HG03097 (cell line): ENCODE measurements around the gene MADD.

Experiments
- ATAC-seq: cut with Tn5 transposase; IDR thresholded peaks from one replicate; pipeline ENCODE4 v1.9.1; 2021; ENCODE audit not compliant: unreplicated experiment, low FRiP score

The MADD gene

GRCh38 chr11:47249378-47249715 lies 20.6 kb upstream of the MADD start:
- ATAC-seq, result no peak

GRCh38 chr11:47251751-47252150 lies 18.2 kb upstream of the MADD start:
- no peak for ATAC-seq

DNA sequence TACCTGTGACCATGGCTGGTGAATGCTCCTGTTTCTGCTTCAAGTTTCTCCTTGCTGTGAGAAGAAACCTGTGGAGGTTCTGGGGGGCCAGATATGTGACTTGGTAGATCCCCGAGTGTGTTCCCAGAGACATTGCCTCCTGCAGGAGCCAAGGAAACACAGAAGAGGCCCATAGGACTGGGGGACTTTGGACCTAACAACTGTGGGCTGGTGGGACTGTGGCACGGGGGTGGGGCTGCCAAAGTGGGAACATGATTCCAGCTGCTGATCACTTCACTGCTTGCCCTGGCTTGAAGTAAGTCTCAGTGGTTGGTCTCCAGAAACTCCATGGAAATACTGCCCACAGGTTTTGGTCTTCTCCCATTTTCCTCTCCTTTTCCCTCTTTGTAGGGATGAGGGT lies 16.3 kb upstream of the MADD start:
- ATAC-seq, result no peak

DNA sequence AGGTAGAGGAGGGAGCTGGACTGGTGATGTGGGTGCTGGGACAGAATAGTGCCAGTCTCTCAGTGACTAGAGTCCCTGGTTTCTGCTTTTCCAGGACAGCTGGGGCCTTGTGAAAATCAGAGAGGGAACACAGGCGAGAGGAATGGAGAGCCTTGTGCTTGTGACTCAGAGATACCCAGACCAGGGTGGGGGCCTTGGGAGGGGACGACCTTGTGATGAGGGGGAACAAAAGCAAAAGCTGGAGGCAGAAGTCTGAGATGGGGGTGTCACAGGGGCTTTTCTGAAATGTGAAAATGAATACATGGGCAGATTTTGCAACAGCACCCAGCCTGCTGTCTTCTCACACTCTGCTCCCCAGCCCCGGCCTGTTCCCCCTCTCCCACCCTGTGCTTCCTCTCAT lies 15.5 kb upstream of the MADD start:
- no peak for ATAC-seq

GRCh38 chr11:47256374-47256773 lies 13.6 kb upstream of the MADD start:
- no peak for ATAC-seq

DNA sequence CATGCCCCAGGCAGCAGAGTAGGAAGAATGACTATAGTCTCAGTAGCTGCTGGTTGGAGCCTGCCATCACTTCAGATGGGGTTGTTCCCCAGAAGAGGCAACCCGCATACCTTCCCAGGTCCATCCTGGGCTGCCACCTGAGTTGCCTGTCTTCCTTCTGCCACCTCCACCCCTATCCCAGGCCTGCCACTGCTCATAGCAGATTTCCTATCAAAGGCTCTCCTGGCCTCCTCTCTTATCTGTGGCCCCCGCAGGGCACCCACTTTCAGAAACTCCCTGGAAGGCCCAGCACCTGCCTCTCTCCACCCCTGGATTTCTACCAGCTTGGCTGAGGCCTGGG lies 12.8 kb upstream of the MADD start:
- no peak for ATAC-seq

DNA sequence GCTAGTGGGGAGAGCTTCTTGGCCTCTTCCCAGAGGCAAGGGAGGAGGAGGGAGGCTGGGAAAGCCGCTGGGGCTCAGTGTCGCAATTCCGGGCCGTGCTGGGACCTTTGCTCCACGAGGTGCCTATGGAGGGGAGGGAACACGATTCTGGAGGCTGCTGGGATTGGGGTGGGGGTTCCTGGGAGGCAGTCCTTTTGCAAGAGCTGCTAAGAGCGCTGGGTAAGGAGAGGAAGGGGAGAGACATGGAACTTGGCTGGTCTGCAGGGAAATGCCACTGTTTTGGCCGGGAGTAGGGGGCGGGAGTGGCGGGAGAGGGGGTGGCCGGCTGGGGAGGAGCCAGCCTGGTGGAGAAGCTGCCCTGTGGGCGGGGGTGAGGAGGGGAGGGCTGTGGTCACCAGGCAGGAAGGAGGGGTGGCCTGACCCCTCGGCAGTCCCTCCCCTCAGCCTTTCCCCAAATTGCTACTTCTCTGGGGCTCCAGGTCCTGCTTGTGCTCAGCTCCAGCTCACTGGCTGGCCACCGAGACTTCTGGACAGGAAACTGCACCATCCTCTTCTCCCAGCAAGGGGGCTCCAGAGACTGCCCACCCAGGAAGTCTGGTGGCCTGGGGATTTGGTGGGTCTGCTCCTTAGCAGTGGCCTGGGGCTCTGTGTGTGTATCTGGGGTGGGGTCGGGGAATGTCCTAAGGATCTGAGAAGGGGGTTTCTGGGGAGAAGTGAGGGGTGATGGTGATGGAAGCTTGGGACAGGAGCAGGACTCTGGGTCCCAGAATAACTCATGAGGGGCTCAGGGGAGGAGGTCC lies 12.2 kb upstream of the MADD start, which contains the start of gene NR1H3:
TSS of gene NR1H3 (plus strand) at position 480 of the 800 bp plus-strand sequence. CDS start 1,221 bp downstream, outside the sequence.
- ATAC-seq, result no peak

GRCh38 chr11:47258317-47258902 lies 11.5 kb upstream of the MADD start:
- ATAC-seq, result no peak

DNA sequence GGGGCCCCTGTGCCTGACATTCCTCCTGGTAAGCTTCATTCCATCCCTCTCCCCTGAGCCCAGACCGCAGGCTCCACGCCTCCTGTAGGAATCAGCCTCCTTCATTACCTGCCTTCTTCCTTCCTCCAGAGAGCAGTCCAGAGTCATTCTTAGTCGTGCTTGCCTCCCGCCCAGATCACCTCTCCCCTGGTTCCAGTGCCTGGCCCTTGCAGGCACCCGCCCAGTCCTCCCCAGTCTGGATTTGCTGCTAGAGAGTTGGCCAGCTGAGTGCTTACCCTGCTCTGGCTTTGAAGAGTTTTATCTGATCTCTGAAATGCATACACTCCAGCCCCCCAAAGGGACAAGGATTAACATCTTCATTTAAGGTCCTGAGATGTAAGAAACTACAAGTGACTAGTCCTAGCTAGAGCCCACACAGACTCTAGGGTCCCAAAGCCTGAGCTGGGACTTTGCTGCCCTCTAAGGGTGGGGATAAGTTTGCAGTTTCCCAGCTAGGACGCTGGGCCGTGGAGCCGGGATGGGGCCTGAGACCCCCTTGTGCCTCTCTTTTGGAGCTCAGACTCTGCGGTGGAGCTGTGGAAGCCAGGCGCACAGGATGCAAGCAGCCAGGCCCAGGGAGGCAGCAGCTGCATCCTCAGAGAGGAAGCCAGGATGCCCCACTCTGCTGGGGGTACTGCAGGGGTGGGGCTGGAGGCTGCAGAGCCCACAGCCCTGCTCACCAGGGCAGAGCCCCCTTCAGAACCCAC lies 10.5 kb upstream of the MADD start:
- no peak for ATAC-seq

DNA sequence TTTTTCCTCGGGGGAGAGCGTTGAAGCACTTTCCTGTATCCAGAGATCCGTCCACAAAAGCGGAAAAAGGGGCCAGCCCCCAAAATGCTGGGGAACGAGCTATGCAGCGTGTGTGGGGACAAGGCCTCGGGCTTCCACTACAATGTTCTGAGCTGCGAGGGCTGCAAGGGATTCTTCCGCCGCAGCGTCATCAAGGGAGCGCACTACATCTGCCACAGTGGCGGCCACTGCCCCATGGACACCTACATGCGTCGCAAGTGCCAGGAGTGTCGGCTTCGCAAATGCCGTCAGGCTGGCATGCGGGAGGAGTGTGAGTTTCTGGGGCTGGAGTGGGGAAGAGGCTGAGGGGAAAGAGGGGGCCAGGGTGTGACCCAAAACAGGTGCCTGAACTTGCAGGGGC lies 9.6 kb upstream of the MADD start:
- ATAC-seq, result no peak

DNA sequence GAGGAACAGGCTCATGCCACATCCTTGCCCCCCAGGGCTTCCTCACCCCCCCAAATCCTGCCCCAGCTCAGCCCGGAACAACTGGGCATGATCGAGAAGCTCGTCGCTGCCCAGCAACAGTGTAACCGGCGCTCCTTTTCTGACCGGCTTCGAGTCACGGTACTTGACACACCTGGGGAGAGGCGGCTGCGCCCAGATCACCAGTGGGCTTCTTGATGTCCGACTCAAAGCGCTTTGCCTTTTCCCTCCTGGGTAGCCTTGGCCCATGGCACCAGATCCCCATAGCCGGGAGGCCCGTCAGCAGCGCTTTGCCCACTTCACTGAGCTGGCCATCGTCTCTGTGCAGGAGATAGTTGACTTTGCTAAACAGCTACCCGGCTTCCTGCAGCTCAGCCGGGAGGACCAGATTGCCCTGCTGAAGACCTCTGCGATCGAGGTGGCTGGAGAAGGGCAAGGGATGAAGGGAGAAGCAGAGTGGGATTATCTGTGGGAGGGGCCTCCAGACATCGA lies 8.6 kb upstream of the MADD start:
- ATAC-seq, result no peak

GRCh38 chr11:47264119-47264518 lies 5.8 kb upstream of the MADD start:
- ATAC-seq, result no peak

- ATAC-seq, result no peak
Observed at GRCh38 chr11:47264521-47264920, 5.4 kb upstream of the MADD start.

DNA sequence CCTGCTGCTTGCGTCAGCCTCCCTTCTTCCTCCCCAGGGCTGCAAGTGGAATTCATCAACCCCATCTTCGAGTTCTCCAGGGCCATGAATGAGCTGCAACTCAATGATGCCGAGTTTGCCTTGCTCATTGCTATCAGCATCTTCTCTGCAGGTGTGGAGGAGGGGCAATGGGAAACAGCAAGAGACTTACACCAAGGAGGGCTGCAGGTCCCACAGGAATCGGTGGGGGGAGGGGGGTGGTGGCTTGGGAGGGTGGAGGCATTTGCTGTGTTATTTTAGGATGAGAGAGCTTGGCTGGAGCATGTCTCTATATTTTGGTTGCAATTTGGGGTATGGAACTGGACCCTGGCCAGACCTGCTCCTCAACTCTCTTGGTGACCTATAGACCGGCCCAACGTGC lies 2.1 kb upstream of the MADD start:
- ATAC-seq, result no peak

DNA sequence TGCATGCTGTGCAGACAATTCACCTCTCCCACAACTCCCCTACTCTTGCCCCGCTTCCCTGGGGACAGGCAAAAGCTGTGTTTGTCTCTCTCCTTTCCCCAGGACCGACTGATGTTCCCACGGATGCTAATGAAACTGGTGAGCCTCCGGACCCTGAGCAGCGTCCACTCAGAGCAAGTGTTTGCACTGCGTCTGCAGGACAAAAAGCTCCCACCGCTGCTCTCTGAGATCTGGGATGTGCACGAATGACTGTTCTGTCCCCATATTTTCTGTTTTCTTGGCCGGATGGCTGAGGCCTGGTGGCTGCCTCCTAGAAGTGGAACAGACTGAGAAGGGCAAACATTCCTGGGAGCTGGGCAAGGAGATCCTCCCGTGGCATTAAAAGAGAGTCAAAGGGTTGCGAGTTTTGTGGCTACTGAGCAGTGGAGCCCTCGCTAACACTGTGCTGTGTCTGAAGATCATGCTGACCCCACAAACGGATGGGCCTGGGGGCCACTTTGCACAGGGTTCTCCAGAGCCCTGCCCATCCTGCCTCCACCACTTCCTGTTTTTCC lies 1.4 kb upstream of the MADD start:
- no peak for ATAC-seq

DNA sequence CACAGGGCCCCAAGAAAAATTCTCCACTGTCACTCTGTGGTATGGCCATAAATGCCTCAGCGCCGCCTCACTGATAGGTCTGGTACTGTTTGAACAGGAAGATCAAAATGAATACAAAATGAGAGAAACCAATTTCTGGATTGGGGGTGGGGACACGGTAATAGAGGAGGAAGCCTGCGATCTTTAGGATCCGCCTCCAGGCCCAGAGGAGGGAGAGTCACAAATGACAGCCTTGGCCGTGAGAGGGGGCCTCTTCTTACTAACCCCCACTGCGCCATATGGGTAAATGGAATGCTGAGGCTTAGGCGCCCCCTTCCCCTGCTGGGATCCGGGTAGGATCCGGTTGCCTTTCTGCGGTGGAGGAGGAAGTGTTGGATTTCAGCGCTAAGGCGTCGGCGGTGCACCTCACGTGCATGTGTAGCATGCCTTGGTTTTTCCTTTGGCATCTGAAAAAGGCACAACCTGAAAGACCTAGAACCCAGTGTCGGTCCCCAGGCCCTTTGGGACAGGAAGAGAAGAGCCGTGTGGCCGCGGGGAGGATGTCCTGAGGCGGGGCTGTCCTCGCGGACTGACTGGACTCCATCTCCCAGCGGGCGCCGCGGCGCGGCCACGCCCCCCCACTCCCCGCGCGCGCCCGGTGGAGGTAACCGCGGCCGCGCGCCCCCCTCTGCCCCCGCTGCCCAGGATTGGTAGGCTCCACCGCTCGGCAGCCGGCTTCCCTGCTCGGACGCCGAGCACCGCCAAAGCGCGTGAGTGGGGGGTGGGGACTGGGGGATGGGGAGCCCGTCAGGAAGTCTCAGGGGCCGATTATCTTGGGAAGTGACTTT lies 718 bp upstream of the MADD start:
- ATAC-seq, result peak; percentile 39

- no peak for ATAC-seq
Observed at GRCh38 chr11:47270331-47271271, 668 bp downstream of the MADD start.

- ATAC-seq, result no peak
Observed at GRCh38 chr11:47271328-47271727, 1.4 kb downstream of the MADD start.

GRCh38 chr11:47271961-47272661 lies 2.2 kb downstream of the MADD start:
- no peak for ATAC-seq
